GM10266 (cell line): Measurements from ENCODE around the gene RHBG.

Experiments
- DNase-seq: peaks from one replicate; pipeline ENCODE4 v3.0.0; 2012; ENCODE audit errors: extremely low spot score
- TF ChIP-seq, protein P1 (sequence below): IDR thresholded peaks from 2 replicates; pipeline ENCODE4 v1.5.1; 2012; ENCODE audit warnings: mild to moderate bottlenecking, low read depth; ENCODE audit not compliant: control insufficient read depth, insufficient read depth; ENCODE audit errors: missing control alignments

Gene RHBG

DNA sequence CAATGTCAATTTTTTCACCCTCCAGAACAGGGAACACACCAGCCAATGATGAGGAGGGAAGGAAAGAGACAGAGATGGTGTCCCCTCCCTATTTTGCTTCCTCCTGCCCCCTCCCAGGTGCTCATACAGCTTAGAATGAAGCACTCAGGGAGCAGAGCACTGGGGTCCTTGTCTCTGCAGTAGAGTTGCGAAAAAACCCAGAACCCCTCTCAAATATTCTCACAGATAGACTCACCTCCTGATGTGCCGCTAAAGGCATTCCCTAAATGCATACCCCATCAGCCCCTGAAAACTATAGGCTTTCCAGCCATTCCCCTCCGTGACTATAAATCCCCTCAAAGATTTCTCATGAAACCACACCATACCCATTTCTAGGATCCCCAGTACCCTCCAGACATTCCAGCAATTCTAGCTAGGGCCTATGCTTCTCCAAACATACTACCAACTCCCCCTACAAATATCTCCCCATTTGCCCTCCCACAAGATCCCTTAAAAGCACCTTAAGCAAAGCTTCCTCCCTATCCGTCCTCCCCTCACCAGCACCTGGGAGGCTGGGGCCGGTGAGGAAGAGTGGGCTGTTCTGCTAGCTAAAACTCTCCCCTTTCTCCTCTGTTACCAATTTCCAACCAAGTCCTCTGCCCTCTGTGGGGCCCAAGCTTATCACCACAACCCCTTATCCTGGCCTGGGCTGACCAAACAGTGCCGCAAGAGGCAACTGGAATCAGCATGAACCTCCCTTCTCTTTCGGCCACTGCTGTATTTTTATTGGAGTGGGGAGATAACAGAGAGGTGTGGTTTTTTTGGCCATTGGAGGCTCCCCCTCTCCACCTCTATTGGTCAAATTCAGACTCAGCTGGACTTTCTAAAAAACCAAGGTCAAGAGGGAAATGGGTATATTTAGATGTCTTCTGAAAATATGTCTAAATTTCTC lies 54.7 kb downstream of the RHBG start:
- TF ChIP-seq, protein P1, sequence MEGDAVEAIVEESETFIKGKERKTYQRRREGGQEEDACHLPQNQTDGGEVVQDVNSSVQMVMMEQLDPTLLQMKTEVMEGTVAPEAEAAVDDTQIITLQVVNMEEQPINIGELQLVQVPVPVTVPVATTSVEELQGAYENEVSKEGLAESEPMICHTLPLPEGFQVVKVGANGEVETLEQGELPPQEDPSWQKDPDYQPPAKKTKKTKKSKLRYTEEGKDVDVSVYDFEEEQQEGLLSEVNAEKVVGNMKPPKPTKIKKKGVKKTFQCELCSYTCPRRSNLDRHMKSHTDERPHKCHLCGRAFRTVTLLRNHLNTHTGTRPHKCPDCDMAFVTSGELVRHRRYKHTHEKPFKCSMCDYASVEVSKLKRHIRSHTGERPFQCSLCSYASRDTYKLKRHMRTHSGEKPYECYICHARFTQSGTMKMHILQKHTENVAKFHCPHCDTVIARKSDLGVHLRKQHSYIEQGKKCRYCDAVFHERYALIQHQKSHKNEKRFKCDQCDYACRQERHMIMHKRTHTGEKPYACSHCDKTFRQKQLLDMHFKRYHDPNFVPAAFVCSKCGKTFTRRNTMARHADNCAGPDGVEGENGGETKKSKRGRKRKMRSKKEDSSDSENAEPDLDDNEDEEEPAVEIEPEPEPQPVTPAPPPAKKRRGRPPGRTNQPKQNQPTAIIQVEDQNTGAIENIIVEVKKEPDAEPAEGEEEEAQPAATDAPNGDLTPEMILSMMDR: no peak
- no peak for DNase-seq

DNA sequence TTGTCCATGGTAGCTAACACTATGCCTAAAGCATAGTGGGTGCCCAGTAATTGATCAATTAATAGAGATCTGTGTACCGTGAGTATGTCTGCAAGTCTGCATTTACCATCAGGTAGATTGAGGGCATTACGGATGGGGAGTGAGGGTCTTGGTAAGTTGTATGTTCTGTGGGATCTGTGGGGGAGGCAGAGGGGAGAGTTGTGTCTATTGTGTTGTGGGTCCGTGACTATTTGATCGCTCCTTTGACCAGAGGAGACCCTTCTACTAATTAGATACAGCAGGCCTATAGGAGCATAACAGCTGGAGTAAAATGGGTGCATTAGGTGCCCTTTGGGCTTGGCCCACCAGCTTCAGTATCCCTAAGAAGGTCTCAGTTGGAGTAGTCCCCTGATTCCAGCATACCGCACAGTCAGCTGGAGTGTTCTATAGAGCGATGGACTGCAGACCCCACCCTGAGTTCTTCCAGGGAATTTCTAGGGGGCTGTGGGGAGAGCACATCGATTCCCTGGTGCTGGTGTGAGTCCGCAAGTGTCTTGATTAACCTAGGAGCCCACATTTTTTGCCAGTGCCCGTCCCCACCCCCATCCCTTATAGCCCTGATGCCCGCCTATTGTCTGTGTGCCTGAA lies 55.9 kb downstream of the RHBG start:
- TF ChIP-seq, protein P1: no peak
- DNase-seq: no peak

DNA sequence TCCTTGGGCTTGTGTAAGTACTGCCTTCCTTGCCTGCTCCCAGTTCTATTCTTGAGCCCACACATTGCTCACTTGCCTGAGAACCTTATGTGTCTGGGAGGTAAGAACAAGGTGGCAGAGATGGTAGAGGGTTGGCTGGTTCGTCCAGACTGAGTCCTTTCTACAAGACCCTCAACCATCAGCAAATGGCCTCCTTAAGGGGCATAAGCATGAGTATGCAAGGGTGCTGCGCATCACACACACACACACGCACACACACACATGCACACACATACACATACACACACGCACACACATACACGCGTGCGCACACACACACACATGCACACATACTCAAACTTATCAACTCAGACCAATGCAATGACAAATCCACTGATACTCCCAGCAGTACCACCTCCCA lies 56.9 kb downstream of the RHBG start:
- no peak for DNase-seq
- TF ChIP-seq, protein P1: no peak

DNA sequence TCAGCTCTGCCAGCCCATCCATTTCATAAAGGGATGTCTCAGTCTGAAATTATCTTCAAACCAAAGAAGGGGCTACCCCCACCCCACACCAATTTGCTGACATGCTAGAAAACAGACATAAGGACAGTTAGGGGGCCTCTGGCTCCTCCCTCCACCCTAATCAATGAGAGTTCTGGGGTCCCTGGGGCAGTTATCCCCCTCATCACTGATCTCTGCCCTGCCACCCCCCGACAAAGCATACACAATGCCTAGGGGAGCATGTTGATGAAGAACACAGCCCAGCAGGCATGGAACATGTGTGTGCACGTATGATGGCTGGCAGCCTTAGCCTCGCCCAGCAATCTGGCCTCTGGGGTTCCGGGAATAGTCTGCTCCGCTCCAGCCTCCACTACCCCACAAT lies 58.9 kb downstream of the RHBG start:
- TF ChIP-seq, protein P1: no peak
- DNase-seq: no peak

DNA sequence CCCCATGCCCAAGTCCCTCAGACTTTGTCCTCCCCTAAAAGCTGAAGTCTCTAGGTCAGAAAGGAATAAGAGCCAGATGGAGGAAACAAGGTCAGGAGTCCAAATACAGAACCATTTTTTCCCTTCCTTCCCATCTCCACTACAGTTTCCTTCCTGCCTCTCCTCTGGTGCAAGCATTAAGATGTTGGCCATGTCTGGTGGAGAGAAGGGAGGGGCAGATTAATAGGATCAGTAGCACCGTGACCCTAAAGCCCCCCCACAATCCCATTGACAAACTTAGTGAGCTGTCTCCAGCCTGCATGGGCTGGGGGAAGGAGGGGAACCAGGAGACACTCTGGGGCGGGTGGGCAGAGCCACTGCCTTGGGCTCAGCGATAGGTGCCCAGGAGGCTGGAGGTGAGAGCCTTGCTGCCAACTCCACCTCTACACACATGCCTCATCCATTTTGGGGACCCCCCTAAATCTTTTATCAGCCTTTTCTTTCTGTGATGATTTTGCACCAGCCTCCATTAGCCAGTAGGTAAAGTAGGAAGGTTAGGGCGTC lies 59.8 kb downstream of the RHBG start:
- no peak for DNase-seq
- TF ChIP-seq, protein P1: no peak

DNA sequence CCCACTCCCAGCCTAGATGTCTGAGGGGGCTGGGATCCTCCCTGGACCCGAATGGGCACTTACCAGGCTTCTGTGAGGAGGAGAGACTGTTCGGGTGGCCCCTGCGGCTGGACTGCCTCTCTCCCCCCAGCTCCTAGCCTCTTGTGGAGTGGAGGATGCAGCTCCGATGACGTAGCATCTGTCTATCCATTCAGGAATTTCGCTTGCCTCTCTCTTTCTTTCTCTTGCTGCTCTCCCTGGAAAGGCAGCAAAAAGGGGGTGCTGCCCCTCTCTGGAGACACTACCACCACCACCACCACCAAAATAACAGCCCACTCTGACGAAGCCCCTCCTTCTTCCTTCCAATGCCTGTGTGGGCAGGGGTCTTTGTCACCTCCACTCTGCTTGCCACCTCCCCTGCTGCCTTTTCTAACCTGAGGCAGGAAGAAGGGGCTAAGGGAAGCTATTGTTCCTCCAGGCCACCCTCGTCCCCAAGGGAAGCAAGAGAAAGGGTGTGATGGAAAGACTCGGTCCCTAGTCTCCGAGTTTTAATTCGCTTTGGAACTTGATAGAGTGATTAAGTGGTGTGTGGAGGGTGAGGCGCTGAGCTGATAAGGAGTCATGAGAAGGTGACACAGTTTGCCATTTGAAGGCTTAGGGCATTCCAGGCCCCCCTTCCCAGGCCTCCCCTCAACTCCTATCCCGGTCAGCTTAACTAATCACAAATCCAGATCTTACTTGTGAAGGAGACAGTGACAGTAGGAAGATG lies 60.5 kb downstream of the RHBG start:
- TF ChIP-seq, protein P1: no peak

More for the DNA sequence above, 60.5 kb downstream of the RHBG start:
- no peak for DNase-seq
